ENCODE results near the gene MED9. TPM values are rescaled to one million over a fixed set of nuclear protein-coding genes. Genes with fewer than 3 reads are reported as not detected.
"Not testable (repeated sequence)": the region's sequence is repeated elsewhere in the genome, so short reads cannot be mapped to it uniquely, and the experiment has no call there.

MED9 gene
- total and polyA plus RNA-seq, 2 of the 8 experiments (the other 6 are each of a cell fraction or from before 2014, with no cell fraction given): 15.8 to 19.7 TPM

DNA sequence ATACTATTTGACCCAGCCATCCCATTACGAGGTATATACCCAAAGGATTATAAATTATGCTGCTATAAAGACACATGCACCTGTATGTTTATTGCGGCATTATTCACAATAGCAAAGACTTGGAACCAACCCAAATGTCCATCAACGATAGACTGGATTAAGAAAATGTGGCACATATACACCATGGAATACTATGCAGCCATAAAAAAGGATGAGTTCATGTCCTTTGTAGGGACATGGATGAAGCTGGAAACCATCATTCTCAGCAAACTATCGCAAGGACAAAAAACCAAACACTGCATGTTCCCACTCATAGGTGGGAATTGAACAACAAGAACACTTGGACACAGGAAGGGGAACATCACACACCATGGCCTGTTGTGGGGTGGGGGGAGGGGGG, 45.9 kb upstream of the MED9 start:
- H2BK12ac ChIP-seq (ENCODE audit: low read depth, low read length); H2BK5ac ChIP-seq (ENCODE audit: low read depth, low read length); CTCF ChIA-PET (ENCODE audit: partially characterized antibody); H3K36me3 ChIP-seq (ENCODE audit: control insufficient read depth in 2 of 4, insufficient read depth in 4 of 4, low read length in 3 of 4); POLR2A ChIA-PET (ENCODE audit: partially characterized antibody); DNase-seq (ENCODE audit: low read depth in 1 of 2, low spot score in 2 of 2); H3K9ac ChIP-seq (replicated peaks in 1 of 4; ENCODE audit: extremely low read depth in 1 of 4, low read depth in 3 of 4, low read length in 3 of 4); H4K5ac ChIP-seq (ENCODE audit: insufficient read length, low read depth, low read length); H3K18ac ChIP-seq (ENCODE audit: extremely low read depth, low read length); H3K79me1 ChIP-seq (ENCODE audit: low read depth, low read length); H3K56ac ChIP-seq (replicated peaks; ENCODE audit: insufficient read length, low read depth, low read length); H4K91ac ChIP-seq (replicated peaks; ENCODE audit: insufficient read length, low read length); H3K4me1 ChIP-seq (replicated peaks in 1 of 4; ENCODE audit: control insufficient read depth in 3 of 4, insufficient read depth in 4 of 4, low read length in 3 of 4); H4K8ac ChIP-seq (ENCODE audit: extremely low read depth, insufficient read depth, low read length); H2BK15ac ChIP-seq (ENCODE audit: low read length); H2BK120ac ChIP-seq (replicated peaks; ENCODE audit: low read depth, low read length); H3K23ac ChIP-seq (ENCODE audit: insufficient read length); H3K79me2 ChIP-seq (ENCODE audit: control insufficient read depth in 1 of 2, insufficient read depth in 2 of 2, low read length in 2 of 2); H3K23me2 ChIP-seq (ENCODE audit: low read depth, low read length); H3K27ac ChIP-seq (ENCODE audit: low read depth, low read length); FAIRE-seq; H3K4me3 ChIP-seq (ENCODE audit: extremely low read depth in 1 of 4, insufficient read depth in 2 of 4, low read depth in 3 of 4, low read length in 4 of 4); H4K20me1 ChIP-seq (replicated peaks in 1 of 2; ENCODE audit: control insufficient read depth in 1 of 2, insufficient read depth in 2 of 2, low read length in 2 of 2); H3K9me3 ChIP-seq (ENCODE audit: insufficient read depth in 2 of 2, low read depth in 1 of 2, low read length in 1 of 2); H2AK5ac ChIP-seq (ENCODE audit: low read depth, low read length); H3K14ac ChIP-seq (ENCODE audit: insufficient read length); H3K4me2 ChIP-seq (ENCODE audit: insufficient read depth in 1 of 2, low read depth in 2 of 2, low read length in 2 of 2); H3K27me3 ChIP-seq (replicated peaks in 1 of 4; ENCODE audit: control insufficient read depth in 3 of 4, extremely low read depth in 1 of 4, insufficient read depth in 3 of 4, low read length in 3 of 4); H3K4ac ChIP-seq (replicated peaks; ENCODE audit: insufficient read length, low read depth, low read length); H2AFZ ChIP-seq (ENCODE audit: low read length); H2BK20ac ChIP-seq (ENCODE audit: low read length): not testable (repeated sequence)
- 92% methylated on average over 3 of the region's 4 CpGs; no CpG with 5 or more reads in 1 of the 2 experiments for WGBS, 2 experiments (ENCODE audit: extremely low coverage in 1 of 2, insufficient coverage in 1 of 2, insufficient read length in 1 of 2, insufficient replicate concordance in 2 of 2, low coverage in 1 of 2, low lambda C conversion rate in 2 of 2, missing lambda C conversion rate in 1 of 2)
